ENCODE measurements around the gene TTLL1.
"Not testable (repeated sequence)": the region's sequence is repeated elsewhere in the genome, so short reads cannot be mapped to it uniquely, and the experiment has no call there.

Gene TTLL1

DNA sequence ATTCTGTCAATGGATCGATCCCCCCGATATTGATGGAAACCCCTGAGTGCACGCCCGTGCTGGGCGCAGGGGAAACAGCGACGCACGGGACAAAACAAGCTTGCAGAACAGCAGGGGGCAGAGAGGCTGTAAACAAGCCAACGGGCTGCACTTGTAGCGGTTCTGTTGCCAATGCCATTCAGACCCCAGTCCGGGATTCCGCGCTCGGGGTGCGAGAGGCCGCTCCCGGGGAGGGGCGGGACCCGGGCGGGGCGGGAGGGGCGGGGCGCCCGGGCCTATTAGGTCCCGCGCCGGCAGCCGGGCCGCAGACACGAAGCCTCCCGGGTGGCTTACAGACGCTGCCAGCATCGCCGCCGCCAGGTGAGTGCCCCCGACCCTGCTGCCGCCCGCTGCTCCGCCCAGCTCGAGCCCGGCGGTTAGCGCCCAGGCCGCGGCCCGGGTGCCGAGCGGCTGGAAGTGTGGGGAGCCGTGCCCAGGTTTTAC, 21.3 kb upstream of the TTLL1 start, which contains the start of gene BIK:
Gene BIK, plus strand, starts transcription at position 307 of the 483 bp plus-strand sequence. CDS start 13,273 bp downstream, outside the sequence.
- DNase-seq (ENCODE audit: low spot score), result no peak

GRCh38 chr22:43109921-43110443, 20.8 kb upstream of the TTLL1 start:
- no peak for DNase-seq (ENCODE audit: low spot score)

GRCh38 chr22:43109511-43109910, 20.3 kb upstream of the TTLL1 start:
- DNase-seq (ENCODE audit: low spot score), result no peak

DNA sequence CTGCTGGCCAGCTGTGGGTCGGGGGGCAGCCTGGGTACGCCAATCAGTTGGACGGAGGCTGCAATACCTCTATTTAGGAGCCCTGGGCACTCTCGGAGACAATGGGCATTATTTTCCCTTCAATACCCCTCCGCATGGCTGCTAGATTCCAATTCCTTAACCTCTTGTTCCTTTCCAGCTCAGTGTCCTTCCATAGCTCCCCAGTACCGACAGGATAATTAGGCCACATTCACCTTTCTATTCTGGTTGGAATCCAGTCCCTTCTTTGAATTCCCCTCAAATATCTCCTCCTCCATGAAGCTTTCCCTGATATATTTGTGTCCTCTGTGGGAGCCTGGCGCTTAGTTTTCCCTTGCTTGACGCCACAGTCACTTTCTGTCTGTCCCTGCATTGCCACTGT, 17.1 kb upstream of the TTLL1 start:
- DNase-seq (ENCODE audit: low spot score), result no peak

DNA sequence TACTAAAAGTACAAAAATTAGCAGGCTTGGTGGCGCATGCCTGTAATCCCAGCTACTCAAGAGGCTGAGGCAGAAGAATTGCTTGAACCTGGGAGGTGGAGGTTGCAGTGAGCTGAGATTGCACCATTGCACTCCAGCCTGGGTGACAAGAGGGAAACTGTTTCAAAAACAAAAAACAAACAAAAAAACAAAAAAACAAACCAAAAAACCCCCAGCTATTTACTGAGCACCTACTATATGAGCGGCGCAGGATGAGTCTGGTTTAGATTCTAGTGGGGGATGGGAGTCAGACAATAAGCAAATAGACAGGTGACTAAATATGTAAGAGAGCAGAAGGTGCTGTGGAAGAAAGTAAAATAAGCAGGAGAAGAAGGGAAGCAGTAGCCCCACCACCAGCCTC, 15.8 kb upstream of the TTLL1 start:
- not testable (repeated sequence) for DNase-seq (ENCODE audit: low spot score)

DNA sequence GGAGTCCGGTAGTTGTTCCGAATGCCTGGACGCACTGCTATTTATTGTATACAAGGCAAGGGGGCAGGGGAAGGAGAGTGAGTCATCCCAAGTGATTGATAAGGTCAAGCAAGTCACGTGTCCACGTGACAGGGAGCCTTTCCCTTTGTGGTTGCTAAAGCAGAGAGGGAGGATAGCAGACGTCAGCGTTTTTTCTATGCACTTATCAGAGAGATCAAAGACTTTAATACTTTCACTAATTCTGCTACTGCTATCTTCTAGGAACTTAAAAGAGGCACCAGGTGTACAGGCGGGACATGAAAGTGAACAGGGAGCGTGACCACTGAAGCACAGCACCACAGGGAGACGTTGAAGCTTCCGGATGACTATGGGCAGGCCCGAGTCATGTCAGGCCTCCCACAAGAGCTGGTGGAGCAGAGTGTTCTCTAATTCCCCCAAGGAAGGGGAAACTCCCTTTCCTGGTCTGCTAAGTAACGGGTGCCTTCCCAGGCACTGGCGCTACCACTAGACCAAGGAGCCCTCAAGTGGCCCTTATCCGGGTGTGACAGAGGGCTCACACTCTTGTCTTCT, 14.9 kb upstream of the TTLL1 start:
- DNase-seq (ENCODE audit: low spot score), result peak; percentile 58

GRCh38 chr22:43101306-43101705, 12.1 kb upstream of the TTLL1 start:
- no peak for DNase-seq (ENCODE audit: low spot score)

GRCh38 chr22:43100225-43100624, 11.0 kb upstream of the TTLL1 start:
- DNase-seq (ENCODE audit: low spot score), result no peak

DNA sequence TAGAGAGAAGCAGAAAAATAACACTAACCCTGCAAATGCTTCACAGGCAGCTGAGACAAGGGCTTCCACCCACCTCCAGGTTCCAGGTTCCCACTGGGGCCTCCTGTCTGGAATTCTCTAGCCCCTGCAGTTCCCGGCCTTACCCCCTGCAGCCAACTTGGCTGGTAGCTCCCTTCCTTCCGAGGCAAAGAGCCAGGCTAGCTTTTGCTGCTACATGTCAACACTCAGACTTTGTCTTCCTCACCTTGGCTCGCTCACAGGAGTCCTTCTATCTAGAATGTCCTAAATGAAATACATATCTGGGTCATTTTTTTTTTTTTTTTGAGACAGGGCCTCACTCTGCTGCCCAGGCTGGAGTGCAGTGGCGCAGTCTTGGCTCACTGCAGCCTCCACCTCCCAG, 9.9 kb upstream of the TTLL1 start:
- no peak for DNase-seq (ENCODE audit: low spot score)

DNA sequence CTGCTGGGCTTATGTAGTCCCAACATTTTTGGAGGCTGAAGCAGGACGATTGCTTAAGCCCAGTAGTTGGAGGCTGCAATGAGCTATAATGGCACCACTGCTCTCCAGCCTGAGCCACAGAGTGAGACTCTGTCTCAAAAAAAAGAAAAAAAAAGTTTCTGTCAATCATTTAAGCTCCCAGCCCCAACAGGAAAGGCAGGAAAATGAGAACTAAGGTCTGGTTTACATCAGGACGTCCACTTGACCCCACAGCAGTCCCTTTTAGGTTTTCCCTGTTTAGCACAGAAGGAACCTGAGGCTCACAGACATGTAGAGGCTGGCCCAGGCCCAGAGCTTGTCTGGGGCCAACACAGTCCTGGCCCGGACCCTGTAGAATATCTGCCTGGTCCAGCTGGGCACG, 9.2 kb upstream of the TTLL1 start:
- DNase-seq (ENCODE audit: low spot score), result no peak

DNA sequence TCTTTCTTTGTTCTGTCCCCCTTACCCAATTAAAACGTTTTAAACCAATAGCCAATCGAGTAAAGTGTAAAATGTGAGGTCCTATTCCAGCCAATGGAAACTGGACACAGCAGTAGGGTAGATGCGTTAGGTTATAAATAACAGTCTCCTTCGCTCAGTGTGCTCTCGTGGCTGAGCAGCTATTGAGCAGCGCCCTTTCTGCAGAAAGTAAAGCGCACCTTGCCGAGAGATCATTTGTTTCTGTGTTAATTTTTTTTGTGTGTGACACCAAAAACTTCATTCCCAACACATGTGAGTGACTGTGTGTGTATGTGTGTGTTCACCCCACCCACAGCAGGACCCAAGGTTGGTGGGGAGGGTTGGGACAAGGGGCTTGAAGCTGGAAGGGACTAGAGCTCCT, 7.2 kb upstream of the TTLL1 start:
- no peak for DNase-seq (ENCODE audit: low spot score)

DNA sequence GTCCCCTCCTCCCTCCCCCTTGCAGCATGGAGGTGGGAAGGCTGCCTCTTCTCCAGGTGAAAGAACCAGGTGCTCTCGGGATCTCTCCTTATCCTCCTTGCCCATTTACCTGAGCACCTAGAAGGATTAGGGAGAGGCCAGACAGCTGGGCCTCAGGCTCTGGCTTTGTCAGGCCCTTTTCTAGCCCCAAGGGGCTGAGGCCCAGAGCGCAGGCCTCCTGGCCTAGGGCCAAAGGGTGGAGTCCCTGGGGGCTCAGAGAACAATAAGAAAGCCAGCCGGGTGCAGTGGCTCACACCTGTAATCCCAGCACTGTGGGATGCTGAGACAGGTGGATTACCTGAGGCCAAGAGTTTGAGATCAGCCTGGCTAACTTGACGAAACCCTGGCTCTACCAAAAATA, 5.4 kb upstream of the TTLL1 start:
- no peak for DNase-seq (ENCODE audit: low spot score)

GRCh38 chr22:43094085-43094484, 4.9 kb upstream of the TTLL1 start:
- no peak for DNase-seq (ENCODE audit: low spot score)

DNA sequence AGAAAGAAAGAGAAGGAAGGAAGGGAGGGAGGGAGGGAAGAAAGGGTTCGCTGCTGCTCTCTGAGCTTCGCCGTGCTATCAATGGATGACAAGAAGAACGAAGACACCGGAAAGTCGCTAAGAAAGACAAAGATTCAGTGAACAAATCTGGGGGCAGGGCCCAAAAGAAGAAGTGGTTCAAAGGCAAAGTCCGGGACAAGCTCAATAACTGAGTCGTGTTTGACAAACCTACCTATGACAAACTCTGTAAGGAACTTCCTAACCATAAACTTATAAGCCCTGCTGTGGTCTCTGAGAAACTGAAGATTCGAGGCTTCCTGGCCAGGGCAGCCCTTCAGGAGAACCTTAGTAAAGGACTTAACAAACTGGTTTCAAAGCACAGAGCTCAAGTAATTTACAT, 2.9 kb upstream of the TTLL1 start:
- DNase-seq (ENCODE audit: low spot score), result no peak

- peak; percentile 80 for DNase-seq (ENCODE audit: low spot score)
Observed at GRCh38 chr22:43090130-43090789, 1.1 kb upstream of the TTLL1 start.

- DNase-seq (ENCODE audit: low spot score), result no peak
Observed at GRCh38 chr22:43088627-43088983, 586 bp downstream of the TTLL1 start.

DNA sequence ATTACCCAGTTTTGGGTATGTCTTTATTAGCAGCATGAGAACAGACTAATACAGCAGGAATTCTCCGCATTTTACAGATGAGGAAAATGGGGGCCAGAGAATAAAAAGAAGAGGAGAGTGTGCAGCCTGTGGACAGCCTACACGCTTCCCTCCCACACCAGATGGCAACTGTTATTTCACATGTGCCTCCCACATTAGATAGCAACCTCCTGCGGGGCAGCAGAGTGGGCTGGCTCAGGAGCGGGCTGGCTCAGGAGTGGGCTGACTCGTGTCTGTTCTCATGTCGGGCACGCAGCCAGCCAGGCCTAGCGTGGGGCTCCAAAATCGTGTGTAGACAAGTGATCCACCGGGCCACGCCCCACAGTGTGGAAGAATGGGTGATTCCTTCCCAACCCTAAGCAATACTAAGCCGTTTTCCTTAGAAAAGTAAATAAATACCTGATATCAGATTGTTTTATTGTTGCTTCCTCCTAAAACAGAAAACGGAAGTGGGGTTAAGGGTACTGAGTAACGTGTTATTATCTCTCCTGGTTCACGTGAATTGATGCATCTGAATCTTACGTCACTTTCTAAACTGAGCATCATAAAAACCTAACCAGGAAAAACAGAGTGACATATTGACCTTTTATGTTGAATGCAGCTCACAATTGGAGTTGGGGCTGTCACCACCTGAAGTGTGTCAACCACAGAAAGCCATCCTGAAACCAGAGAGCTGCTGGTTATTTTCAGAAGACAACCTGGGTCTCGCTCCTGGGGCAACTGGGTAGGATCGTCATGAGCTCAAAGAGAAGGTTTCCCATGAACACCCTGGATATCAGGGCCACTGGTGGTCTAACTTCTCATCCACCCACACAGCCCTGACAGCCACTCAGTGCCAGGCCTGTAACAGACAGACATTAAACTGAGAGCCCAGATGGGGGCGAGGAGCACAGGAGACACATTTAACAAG, 3.3 kb downstream of the TTLL1 start:
- no peak for DNase-seq (ENCODE audit: low spot score)

DNA sequence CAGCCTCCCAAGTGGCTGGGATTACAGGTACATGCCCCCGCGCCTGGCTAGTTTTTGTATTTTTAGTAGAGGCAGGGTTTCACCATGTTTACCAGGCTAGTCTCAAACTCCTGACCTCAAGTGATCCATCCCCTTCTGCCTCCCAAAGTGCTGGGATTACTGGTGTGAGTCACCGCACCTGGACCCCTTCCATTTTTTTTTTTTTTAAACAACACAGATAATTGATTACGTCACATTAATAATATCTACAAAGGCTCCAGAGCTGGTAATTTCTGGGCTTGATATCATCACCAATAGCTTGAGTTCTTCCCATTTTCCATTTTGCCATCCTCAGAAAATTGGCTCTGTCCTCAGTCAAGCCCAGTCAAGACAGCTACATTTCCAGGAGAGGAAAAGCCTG, 7.2 kb downstream of the TTLL1 start:
- no peak for DNase-seq (ENCODE audit: low spot score)

- no peak for DNase-seq (ENCODE audit: low spot score)
Observed at GRCh38 chr22:43080616-43081015, 8.6 kb downstream of the TTLL1 start.

- DNase-seq (ENCODE audit: low spot score), result no peak
Observed at GRCh38 chr22:43079742-43080141, 9.4 kb downstream of the TTLL1 start.

GRCh38 chr22:43078522-43078921, 10.7 kb downstream of the TTLL1 start:
- no peak for DNase-seq (ENCODE audit: low spot score)

DNA sequence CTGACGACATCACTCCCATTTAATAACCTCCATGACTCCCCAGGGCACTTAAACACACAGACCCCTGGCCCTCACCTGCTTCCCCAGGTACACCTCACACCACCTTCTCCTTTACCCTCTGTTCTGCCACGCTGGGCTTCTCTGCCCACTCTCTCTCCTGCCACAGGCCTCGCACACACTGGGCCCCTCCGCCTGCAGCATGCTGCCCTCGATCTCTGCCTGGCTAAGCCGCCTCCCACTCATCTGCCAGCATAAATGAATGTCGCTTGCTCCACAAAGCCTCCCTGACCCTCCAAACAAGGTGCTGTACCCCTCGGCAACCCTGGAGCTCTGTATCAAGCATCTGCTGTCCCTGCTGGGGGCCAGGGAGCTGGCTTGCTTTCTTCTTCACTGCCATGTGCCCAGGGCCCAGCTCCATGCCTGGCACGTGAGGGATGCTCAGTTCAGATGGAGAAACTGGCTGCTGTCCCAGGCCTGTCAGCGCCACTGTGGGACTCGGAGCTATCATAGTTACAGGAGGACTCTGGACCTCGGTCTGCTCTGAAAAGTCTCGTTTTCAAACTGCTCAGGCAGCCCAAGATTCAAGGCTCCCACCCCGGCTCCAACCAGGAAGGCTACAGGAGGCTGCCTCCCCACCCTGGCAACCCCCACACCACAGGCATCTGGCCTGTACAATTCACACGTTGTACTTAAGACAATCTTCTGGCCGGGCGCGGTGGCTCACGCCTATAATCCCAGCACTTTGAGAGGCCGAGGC, 11.9 kb downstream of the TTLL1 start:
- DNase-seq (ENCODE audit: low spot score), result no peak
